Measurements from ENCODE around the gene CGA.

CGA gene

DNA sequence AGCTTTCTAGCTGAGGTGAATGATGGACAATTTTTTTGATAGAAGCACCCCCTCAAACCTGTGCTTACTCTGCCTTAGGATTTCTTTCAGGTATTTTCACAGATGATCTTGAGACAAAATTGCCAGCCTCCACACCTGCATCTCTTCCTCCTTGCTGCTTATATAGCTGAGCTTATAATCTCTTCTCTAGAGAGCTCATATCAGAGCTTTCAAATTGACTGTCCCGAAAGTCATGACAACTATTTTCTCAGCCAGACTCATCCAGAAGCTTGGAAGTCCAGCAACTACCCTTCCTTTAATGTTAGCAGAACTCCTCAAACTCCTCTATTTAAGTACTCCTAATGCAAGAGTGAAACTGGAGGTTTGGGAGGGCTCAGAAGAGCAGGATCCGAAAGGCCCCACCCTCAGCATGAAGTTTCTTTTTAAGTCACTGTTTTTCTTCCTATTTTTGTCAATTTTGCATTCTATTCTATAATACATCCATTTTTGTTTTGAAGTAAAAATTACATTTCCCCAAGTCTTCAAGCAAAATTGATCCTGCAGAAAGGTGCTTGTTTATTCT, 12.7 kb downstream of the CGA start:
- DNase-seq, result no peak

DNA sequence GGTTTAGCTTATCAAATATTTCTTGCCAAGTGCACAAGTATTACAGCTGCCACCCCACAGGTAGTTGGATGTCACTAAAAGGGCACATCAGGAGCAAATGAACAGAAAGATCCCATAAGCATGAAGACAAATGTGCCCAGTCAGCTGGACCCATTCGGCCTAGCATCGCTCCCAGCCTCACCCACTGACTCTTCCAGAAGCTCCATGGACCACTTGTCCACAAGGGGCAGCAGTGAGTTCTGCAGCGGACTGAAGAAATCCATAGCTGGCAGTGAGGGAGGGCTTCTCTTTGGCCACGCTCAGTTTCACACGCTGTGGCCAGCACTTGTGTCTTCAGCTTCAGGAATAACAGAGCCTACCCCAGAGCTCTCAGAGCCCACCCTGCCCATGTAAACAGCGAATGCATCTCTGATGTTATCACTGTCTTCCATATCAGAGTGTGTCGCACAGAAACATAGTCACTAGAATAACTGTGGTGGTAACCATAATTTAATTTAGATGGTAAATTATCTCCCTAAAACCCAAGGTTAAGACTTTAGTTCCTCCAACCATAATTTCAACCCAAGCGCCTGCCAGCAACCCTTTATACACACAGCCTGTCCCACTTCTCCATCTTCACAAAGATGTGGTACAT, 15.8 kb downstream of the CGA start:
- peak; percentile 60 for DNase-seq

GRCh38 chr6:87075168-87075567, 19.7 kb downstream of the CGA start:
- DNase-seq, result no peak

DNA sequence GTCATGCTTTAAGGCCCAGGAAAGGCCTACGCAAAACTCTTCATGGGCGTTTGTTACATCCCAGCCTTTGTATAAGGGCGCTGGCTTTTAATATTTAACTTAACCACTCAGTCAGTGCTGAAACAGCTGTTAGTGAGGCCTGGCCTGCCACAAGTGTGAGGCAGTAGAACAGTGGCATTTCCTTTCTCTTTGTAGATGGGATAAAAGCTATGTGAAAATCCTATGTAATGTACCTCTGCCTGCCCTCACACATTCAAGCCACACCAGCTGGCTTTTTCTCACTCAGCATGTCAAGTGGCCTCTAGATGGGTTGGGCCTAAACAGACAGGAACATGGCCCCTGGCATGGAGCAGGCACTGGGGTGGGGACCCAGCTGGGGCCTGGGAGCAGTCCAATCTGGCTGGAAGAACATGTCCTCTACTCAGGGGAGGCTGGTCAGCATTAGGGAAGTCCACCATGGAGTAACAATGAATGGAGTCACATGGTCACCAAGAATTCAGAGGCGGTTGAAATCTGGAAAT, 20.7 kb downstream of the CGA start:
- DNase-seq, result no peak

DNA sequence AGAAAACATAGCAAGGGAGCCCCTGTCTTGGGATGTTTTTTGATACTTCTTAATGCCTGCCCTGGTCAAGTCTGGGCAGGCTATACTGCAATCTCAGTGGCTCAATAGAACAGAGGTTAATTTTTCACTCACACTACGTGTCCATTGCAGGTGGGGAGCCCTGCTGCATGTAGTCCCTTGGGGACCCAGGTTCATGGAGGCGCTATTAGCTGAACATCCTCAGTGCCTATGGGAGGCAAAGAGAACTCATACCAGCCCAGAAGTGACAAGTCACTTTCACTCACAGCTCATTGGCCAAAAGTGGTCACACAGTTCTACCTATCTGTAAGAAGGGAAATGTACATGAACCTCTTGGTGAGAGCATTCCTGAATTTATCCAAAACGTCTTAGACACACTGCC, 23.2 kb downstream of the CGA start:
- DNase-seq, result no peak

- DNase-seq, result no peak
Measured at GRCh38 chr6:87070741-87071140, 24.2 kb downstream of the CGA start.

GRCh38 chr6:87068795-87069194, 26.1 kb downstream of the CGA start:
- DNase-seq, result no peak

GRCh38 chr6:87066449-87067333, 28.2 kb downstream of the CGA start:
- peak; percentile 17 for DNase-seq

DNA sequence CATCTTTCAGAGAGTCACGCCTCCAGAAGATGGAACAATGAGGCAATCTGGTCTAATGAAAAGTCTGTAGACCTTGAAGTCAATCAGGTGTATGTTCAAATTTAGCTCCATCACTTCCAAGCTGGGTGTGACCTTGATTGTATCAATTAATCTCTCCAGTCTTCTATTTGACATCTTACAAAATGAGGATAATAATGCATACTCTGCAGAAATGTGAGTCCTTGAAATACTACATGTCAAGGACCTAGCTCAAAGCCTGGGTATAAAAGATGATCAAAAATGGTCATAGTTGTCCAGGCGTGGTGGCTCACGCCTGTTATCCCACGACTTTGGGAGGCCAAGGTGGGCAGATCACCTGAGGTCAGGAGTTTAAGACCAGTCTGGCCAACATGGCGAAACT, 29.8 kb downstream of the CGA start:
- DNase-seq, result no peak

GRCh38 chr6:87059943-87060342, 35.0 kb downstream of the CGA start:
- DNase-seq, result no peak

GRCh38 chr6:87054143-87054833, 40.6 kb downstream of the CGA start:
- no peak for DNase-seq

DNA sequence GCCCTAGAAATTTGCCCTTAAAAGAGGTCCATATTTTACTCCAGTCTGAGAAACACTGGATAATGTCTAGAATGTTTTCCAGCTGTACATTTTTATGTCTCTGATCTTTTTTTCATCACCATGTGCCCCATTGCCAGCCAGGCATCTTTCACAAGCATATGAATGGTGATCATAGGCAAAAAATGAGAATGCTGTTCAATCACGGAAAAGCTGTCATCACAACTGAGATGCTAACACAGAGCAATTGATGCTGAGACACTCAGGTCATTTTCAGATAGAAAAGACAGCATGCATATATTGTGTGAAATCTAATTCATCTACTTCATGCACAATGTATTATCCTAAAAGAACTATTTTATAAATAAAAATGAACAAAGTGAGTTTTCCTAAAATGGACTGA, 41.6 kb downstream of the CGA start:
- DNase-seq, result no peak

DNA sequence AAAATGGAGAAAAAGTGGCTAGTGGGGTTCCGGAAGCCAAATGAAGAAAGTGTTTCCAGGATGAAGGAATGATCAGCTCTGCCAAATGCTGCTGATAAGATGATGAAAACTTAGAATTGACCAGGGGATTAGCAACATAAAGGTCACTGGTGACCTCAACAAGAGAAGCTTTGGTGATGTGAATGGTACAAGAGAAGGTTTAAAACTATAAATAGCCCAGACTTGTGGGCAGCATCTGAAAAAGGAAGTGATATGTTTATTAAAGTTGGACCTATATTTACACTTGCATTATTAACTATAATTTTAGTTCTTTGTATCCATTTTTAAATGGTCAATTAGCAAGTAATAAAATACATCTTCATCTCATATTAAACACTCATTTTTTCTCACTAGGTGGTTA, 45.1 kb downstream of the CGA start:
- no peak for DNase-seq

- DNase-seq, result no peak
Measured at GRCh38 chr6:87045521-87046075, 49.3 kb downstream of the CGA start.

- DNase-seq, result no peak
Measured at GRCh38 chr6:87040729-87041128, 54.2 kb downstream of the CGA start.

All from stimulated activated CD4-positive, alpha-beta T cell treated with anti-CD3 and anti-CD28 coated beads, Interleukin-1b, Interleukin-23, amount 100 ng/mL, for 48 hours (primary cell).